MM.1S (cell line): ENCODE results near the gene APCDD1L.

Experiments used
- DNase-seq: peaks from one replicate; pipeline ENCODE4 v3.0.0-alpha.2; 2015
- H2AFZ ChIP-seq: fragments of 300-600 bp; sonication (generic); 2 replicates; pipeline ENCODE4 v1.6.0; 2016; ENCODE audit warnings: antibody characterized with exemption, low read length
- H3F3A ChIP-seq: fragments of 300-600 bp; sonication (generic); 2 replicates; pipeline ENCODE4 v1.6.1; 2016; ENCODE audit warnings: mild to moderate bottlenecking, antibody characterized with exemption, low read length, moderate library complexity, mixed read lengths; ENCODE audit not compliant: insufficient read depth
- H3K27ac ChIP-seq: fragments of 300-600 bp; sonication (generic); 2 replicates; pipeline ENCODE4 v1.5.1; 2016; ENCODE audit warnings: mild to moderate bottlenecking, low read length
- H3K27me3 ChIP-seq: fragments of 300-600 bp; sonication (generic); replicated peaks from 2 replicates; pipeline ENCODE4 v1.6.0; 2016; ENCODE audit warnings: low read length; ENCODE audit not compliant: insufficient read depth
- H3K36me3 ChIP-seq: fragments of 300-600 bp; sonication (generic); replicated peaks from 2 replicates; pipeline ENCODE4 v1.6.1; 2016; ENCODE audit warnings: mild to moderate bottlenecking, low read length, mixed read lengths; ENCODE audit not compliant: insufficient read depth
- H3K4me1 ChIP-seq: fragments of 300-600 bp; sonication (generic); 2 replicates; pipeline ENCODE4 v1.6.1; 2016; ENCODE audit warnings: low read length, mixed read lengths
- H3K4me2 ChIP-seq: fragments of 300-600 bp; sonication (generic); 2 replicates; pipeline ENCODE4 v1.6.0; 2016; ENCODE audit warnings: low read depth, low read length
- H3K4me3 ChIP-seq: fragments of 300-600 bp; sonication (generic); 2 replicates; pipeline ENCODE4 v1.5.1; 2016; ENCODE audit warnings: low read length, mixed read lengths
- H3K79me2 ChIP-seq: fragments of 300-600 bp; sonication (generic); 2 replicates; pipeline ENCODE4 v1.6.1; 2016; ENCODE audit warnings: mixed run types, low read length, mixed read lengths
- H3K9ac ChIP-seq: fragments of 300-600 bp; sonication (generic); 2 replicates; pipeline ENCODE4 v1.6.1; 2016; ENCODE audit warnings: low read length, mixed read lengths
- H3K9me2 ChIP-seq: fragments of 300-600 bp; sonication (generic); replicated peaks from 2 replicates; pipeline ENCODE4 v1.6.1; 2016; ENCODE audit warnings: mild to moderate bottlenecking, low read length, mixed read lengths; ENCODE audit not compliant: insufficient read depth
- H3K9me3 ChIP-seq: fragments of 300-600 bp; sonication (generic); replicated peaks from 2 replicates; pipeline ENCODE4 v1.6.1; 2016; ENCODE audit warnings: mild to moderate bottlenecking, low read length, mixed read lengths; ENCODE audit not compliant: insufficient read depth
- H4K20me1 ChIP-seq: fragments of 300-600 bp; sonication (generic); 2 replicates; pipeline ENCODE4 v1.6.1; 2016; ENCODE audit warnings: mild to moderate bottlenecking, low read length, moderate library complexity, mixed read lengths; ENCODE audit not compliant: insufficient read depth
- CTCF ChIP-seq: fragments of 300-600 bp; sonication (generic); IDR thresholded peaks from 2 replicates; pipeline ENCODE4 v1.5.1; 2016; ENCODE audit warnings: antibody characterized with exemption, low read length, mixed read lengths
- EZH2 ChIP-seq: fragments of 300-600 bp; sonication (generic); optimal IDR thresholded peaks from 2 replicates; pipeline ENCODE3; 2017; ENCODE audit warnings: low read depth, mild to moderate bottlenecking, antibody characterized with exemption, low read length, mixed read lengths
- EZH2phosphoT487 ChIP-seq: fragments of 300-600 bp; sonication (generic); IDR thresholded peaks from 2 replicates; pipeline ENCODE4 v1.6.1; 2018; ENCODE audit warnings: antibody characterized with exemption, low read length

The APCDD1L gene

GRCh38 chr20:58531063-58531462 lies 15.9 kb upstream of the APCDD1L start:
- H3K9me3 ChIP-seq: no peaks in the 10 kb centered on the region
- no peak for DNase-seq

GRCh38 chr20:58528412-58528811 lies 13.2 kb upstream of the APCDD1L start:
- H3K4me2 ChIP-seq: no peak overlapping the region
- no peaks in the 10 kb centered on the region for H3F3A ChIP-seq
- H3K9ac ChIP-seq: no peak overlapping the region
- no peak overlapping the region for H3K27ac ChIP-seq
- H4K20me1 ChIP-seq: no peaks in the 10 kb centered on the region
- peaks cover 21% of the 10 kb centered on the region; the same call in 1 of the 2 replicates for H3K27me3 ChIP-seq
- H3K9me3 ChIP-seq: no peaks in the 10 kb centered on the region
- DNase-seq: no peak
- H3K79me2 ChIP-seq: no peaks in the 10 kb centered on the region
- TF ChIP-seq CTCF: no peak
- TF ChIP-seq EZH2phosphoT487: no peak
- TF ChIP-seq EZH2: no peak
- H3K4me3 ChIP-seq: no peak overlapping the region
- no peaks in the 10 kb centered on the region for H3K4me1 ChIP-seq
- no peak overlapping the region for H2AFZ ChIP-seq
- H3K36me3 ChIP-seq: no peaks in the 10 kb centered on the region
- H3K9me2 ChIP-seq: no peaks in the 10 kb centered on the region

More at GRCh38 chr20:58531063-58531462, 15.9 kb upstream of the APCDD1L start:
- Histone ChIP-seq H4K20me1 (no peaks in the 10 kb centered on the region), H2AFZ (no peak overlapping the region), H3K9me2 (no peaks in the 10 kb centered on the region), H3K27ac (no peak overlapping the region), H3K36me3 (no peaks in the 10 kb centered on the region), H3K9ac (no peak overlapping the region), H3K4me1 (no peaks in the 10 kb centered on the region), H3K4me2 (no peak overlapping the region), H3K27me3 (peaks cover 11% of the 10 kb centered on the region; the same call in 1 of the 2 replicates), H3F3A (no peaks in the 10 kb centered on the region), H3K4me3 (no peak overlapping the region), H3K79me2 (no peaks in the 10 kb centered on the region)
- TF ChIP-seq EZH2phosphoT487 (no peak), CTCF (no peak)

- no peak for DNase-seq
- H3K9ac ChIP-seq: no peak overlapping the region
- no peak overlapping the region for H2AFZ ChIP-seq
- no peaks in the 10 kb centered on the region for H3K4me1 ChIP-seq
- no peaks in the 10 kb centered on the region for H3F3A ChIP-seq
- no peak overlapping the region for H3K4me2 ChIP-seq
- peaks cover 32% of the 10 kb centered on the region for H3K27me3 ChIP-seq
- H3K9me3 ChIP-seq: no peaks in the 10 kb centered on the region
- no peak overlapping the region for H3K27ac ChIP-seq
- no peaks in the 10 kb centered on the region for H3K9me2 ChIP-seq
- no peaks in the 10 kb centered on the region for H3K36me3 ChIP-seq
- H3K4me3 ChIP-seq: no peak overlapping the region
- H4K20me1 ChIP-seq: no peaks in the 10 kb centered on the region
- no peaks in the 10 kb centered on the region for H3K79me2 ChIP-seq
- TF ChIP-seq EZH2phosphoT487: no peak
- TF ChIP-seq EZH2: no peak
- TF ChIP-seq CTCF: no peak
Measured at GRCh38 chr20:58526411-58526810, 11.2 kb upstream of the APCDD1L start.
